ENCODE results near the gene SNTA1. TPM values are rescaled to one million over a fixed set of nuclear protein-coding genes. Genes with fewer than 3 reads are reported as not detected.

The SNTA1 gene
- total RNA-seq, 1 experiment from 2014 or later = 15.4 TPM

- no peaks in the 10 kb centered on the region for H3K9me3 Mint-ChIP-seq (ENCODE audit: unreplicated experiment)
- H3K27ac Mint-ChIP-seq (ENCODE audit: unreplicated experiment) = no peak overlapping the region
- CTCF ChIA-PET = no interaction called here
- Histone ChIP-seq H3K36me3 (ENCODE audit: control insufficient read depth, insufficient read depth, low read length) (peaks cover 9% of the 10 kb centered on the region), H3K4me1 (peaks cover 5% of the 10 kb centered on the region; the same call in 1 of the 2 replicates), H3K9me3 (no peaks in the 10 kb centered on the region), H3K4me3 (ENCODE audit: low read depth, low read length) (no peak overlapping the region), H3K27me3 (replicated peaks; ENCODE audit: control insufficient read depth, insufficient read depth, low read length) (no peaks in the 10 kb centered on the region)
- no TSS peak for BruUV-seq (replicated peaks)
- H3K4me1 Mint-ChIP-seq (ENCODE audit: low read depth, unreplicated experiment) = peaks cover 7% of the 10 kb centered on the region
- no peaks in the 10 kb centered on the region for H3K27me3 Mint-ChIP-seq (ENCODE audit: insufficient read depth, unreplicated experiment)
- peaks cover 97% of the 10 kb centered on the region for H3K36me3 Mint-ChIP-seq (ENCODE audit: insufficient read depth, unreplicated experiment)
- TF ChIP-seq CTCF (IDR thresholded peaks at IDR 0.05; ENCODE audit: insufficient read depth in 1 of 2, low read depth in 1 of 2, low read length in 1 of 2, severe bottlenecking in 1 of 2, unreplicated experiment in 1 of 2) = no peak
- H3K4me3 Mint-ChIP-seq (ENCODE audit: unreplicated experiment) = no peak overlapping the region
- DNase-seq = no peak
- intact Hi-C loops (cut with micrococcal nuclease; ENCODE audit: unreplicated experiment) = no loop called here
- POLR2A ChIA-PET = no interaction called here
Observed at GRCh38 chr20:33362898-33363297, 80.7 kb downstream of the SNTA1 start.

GRCh38 chr20:33359399-33360261, 83.9 kb downstream of the SNTA1 start:
- peaks cover 80% of the 10 kb centered on the region for H3K36me3 Mint-ChIP-seq (ENCODE audit: insufficient read depth, unreplicated experiment)
- Histone ChIP-seq H3K27me3 (replicated peaks; ENCODE audit: control insufficient read depth, insufficient read depth, low read length) (no peaks in the 10 kb centered on the region), H3K9me3 (no peaks in the 10 kb centered on the region), H3K36me3 (ENCODE audit: control insufficient read depth, insufficient read depth, low read length) (peaks cover 5% of the 10 kb centered on the region), H3K4me3 (ENCODE audit: low read depth, low read length) (no peak overlapping the region), H3K4me1 (peaks cover 5% of the 10 kb centered on the region; the same call in 1 of the 2 replicates)
- H3K9me3 Mint-ChIP-seq (ENCODE audit: unreplicated experiment) = no peaks in the 10 kb centered on the region
- H3K27ac Mint-ChIP-seq (ENCODE audit: unreplicated experiment) = no peak overlapping the region
- intact Hi-C loops (cut with micrococcal nuclease; ENCODE audit: unreplicated experiment) = no loop called here
- H3K4me3 Mint-ChIP-seq (ENCODE audit: unreplicated experiment) = no peak overlapping the region
- H3K4me1 Mint-ChIP-seq (ENCODE audit: low read depth, unreplicated experiment) = peaks cover 7% of the 10 kb centered on the region
- peak in 1 of 2 experiments; percentile 30 for DNase-seq
- ChIA-PET CTCF (interaction anchor here (0.6 kb wide), 1 partner anchor 97 kb away, joined by 3 read pairs; no protein-coding TSS in a partner anchor), POLR2A (no interaction called here)
- TF ChIP-seq CTCF (IDR thresholded peaks at IDR 0.05; ENCODE audit: insufficient read depth in 1 of 2, low read depth in 1 of 2, low read length in 1 of 2, severe bottlenecking in 1 of 2, unreplicated experiment in 1 of 2) = no peak
- H3K27me3 Mint-ChIP-seq (ENCODE audit: insufficient read depth, unreplicated experiment) = no peaks in the 10 kb centered on the region
- BruUV-seq (replicated peaks) = no TSS peak

Other genes with a start within 250 kb of the SNTA1 start
- not detected in 2 replicates for gene BPIFA3, start 226.4 kb downstream of the SNTA1 start, total RNA-seq (2022)
- not detected in 2 replicates for gene BPIFA1, start 207.8 kb downstream of the SNTA1 start, total RNA-seq (2022)
- not detected in 2 replicates for gene BPIFB1, start 160.5 kb downstream of the SNTA1 start, total RNA-seq (2022)
- 116 and 120 TPM in 2 replicates for gene CDK5RAP1, start 42.2 kb downstream of the SNTA1 start, total RNA-seq (2022)
- gene CBFA2T2, start 46.3 kb upstream of the SNTA1 start, total RNA-seq (2022) = 30.6 and 33.3 TPM in 2 replicates
- gene C20orf144, start 218.6 kb upstream of the SNTA1 start, total RNA-seq (2022) = 0.18 and 0.51 TPM in 2 replicates
- 3.4 and 4.5 TPM in 2 replicates for gene ACTL10, start 223.2 kb upstream of the SNTA1 start, total RNA-seq (2022)
- gene NECAB3, start 230.7 kb upstream of the SNTA1 start, total RNA-seq (2022) = 98.4 and 105 TPM in 2 replicates
- gene E2F1, start 242.6 kb upstream of the SNTA1 start, total RNA-seq (2022) = 67.5 and 74.7 TPM in 2 replicates